ENCODE results near the gene FAM120B.

DNA sequence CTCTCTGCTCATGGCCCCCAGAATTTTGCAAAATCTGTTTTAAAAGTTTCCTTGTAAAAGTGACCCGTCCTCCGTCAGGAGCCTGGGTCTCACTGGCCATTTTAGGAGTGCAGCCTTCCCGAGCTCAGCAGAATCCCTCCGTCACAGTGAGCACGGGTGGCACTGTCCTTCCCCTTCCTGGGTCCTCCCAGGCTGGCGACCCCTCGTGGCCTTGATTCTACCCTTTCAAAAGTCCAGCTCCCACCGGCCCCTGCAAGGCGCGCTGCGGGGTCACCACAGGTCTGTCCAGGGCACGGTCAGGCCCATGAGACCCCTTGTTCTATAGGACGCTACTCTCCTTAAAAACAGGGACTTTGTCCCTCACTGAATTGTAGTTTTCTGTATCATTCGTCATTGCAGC, 133.9 kb downstream of the FAM120B start:
- TF ChIP-seq, protein P1, sequence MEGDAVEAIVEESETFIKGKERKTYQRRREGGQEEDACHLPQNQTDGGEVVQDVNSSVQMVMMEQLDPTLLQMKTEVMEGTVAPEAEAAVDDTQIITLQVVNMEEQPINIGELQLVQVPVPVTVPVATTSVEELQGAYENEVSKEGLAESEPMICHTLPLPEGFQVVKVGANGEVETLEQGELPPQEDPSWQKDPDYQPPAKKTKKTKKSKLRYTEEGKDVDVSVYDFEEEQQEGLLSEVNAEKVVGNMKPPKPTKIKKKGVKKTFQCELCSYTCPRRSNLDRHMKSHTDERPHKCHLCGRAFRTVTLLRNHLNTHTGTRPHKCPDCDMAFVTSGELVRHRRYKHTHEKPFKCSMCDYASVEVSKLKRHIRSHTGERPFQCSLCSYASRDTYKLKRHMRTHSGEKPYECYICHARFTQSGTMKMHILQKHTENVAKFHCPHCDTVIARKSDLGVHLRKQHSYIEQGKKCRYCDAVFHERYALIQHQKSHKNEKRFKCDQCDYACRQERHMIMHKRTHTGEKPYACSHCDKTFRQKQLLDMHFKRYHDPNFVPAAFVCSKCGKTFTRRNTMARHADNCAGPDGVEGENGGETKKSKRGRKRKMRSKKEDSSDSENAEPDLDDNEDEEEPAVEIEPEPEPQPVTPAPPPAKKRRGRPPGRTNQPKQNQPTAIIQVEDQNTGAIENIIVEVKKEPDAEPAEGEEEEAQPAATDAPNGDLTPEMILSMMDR (IDR thresholded peaks at IDR 0.05), result no peak
- TF ChIP-seq POLR2A (IDR thresholded peaks at IDR 0.05) (no peak), POLR2AphosphoS5 (IDR thresholded peaks at IDR 0.05) (no peak)

All from gastroesophageal sphincter (tissue), 3 donors.